GM12878 (cell line): ENCODE data around the gene DTNBP1.

Experiments used
- ATF7 ChIP-seq: fragments of 450-650 bp; IDR thresholded peaks from 2 replicates; pipeline ENCODE4 v1.6.1; 2016; ENCODE audit warnings: low read depth, mild to moderate bottlenecking
- CTCF ChIP-seq, 3 experiments: IDR thresholded peaks in 2 of 3; conservative IDR thresholded peaks in 1 of 3; 2 replicates each; pipeline ENCODE4 v1.5.1; 2011; ENCODE audit warnings: low read depth in 3 of 3, low read length in 3 of 3, mild to moderate bottlenecking in 3 of 3, control low read depth in 2 of 3, moderate library complexity in 2 of 3, inconsistent platforms in 1 of 3, mixed read lengths in 1 of 3; ENCODE audit not compliant: control insufficient read depth in 2 of 3, insufficient read depth in 1 of 3; ENCODE audit errors: extremely low read depth in 1 of 3
- ETV6 ChIP-seq, 2 experiments: fragments of 450-650 bp in 1 of 2; IDR thresholded peaks in 1 of 2; conservative IDR thresholded peaks in 1 of 2; 2 replicates each; pipeline ENCODE4 v1.6.1; 2014; ENCODE audit warnings: antibody characterized with exemption in 1 of 2, borderline replicate concordance in 1 of 2, low read depth in 1 of 2, mild to moderate bottlenecking in 1 of 2, moderate library complexity in 1 of 2
- RUNX3 ChIP-seq: IDR thresholded peaks from 2 replicates; pipeline ENCODE4 v1.6.1; 2012; ENCODE audit warnings: low read length, inconsistent platforms
- SIN3A ChIP-seq: IDR thresholded peaks from 2 replicates; pipeline ENCODE4 v1.6.1; 2012; ENCODE audit warnings: low read depth, low read length, improper control_type of control experiment
- TAF1 ChIP-seq: IDR thresholded peaks from 2 replicates; pipeline ENCODE4 v1.6.1; 2011; ENCODE audit warnings: mild to moderate bottlenecking, low read depth, low read length, borderline replicate concordance

DNA sequence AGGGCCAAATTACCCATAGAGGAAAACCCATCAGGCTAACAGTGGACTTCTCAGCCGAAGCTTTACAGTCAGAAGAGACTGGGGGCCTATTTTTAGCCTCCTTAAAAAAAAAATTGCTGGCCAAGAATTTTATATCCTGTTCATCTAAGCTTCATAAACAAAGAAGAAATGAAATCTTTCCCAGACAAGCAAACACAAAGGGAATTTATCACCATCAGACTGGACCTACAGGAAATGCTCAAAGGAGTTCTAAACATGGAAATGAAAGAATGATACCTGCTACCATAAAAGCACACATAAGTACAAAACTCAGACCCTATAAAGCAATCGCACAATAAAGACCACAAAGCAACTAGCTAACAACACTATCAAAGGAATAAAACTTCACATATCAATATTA, 19.3 kb downstream of the DTNBP1 start:
- TF ChIP-seq RUNX3 (no peak), CTCF (IDR thresholded peaks at IDR 0.05 in 2 of 3, conservative IDR thresholded peaks at IDR 0.05 in 1 of 3; ENCODE audit: control insufficient read depth in 2 of 3, extremely low read depth in 1 of 3, insufficient read depth in 1 of 3, low read depth in 3 of 3, low read length in 3 of 3) (no peak), TAF1 (no peak), ATF7 (no peak), SIN3A (no peak), ETV6 (conservative IDR thresholded peaks at IDR 0.05 in 1 of 2, IDR thresholded peaks at IDR 0.05 in 1 of 2; ENCODE audit: borderline replicate concordance in 1 of 2, low read depth in 1 of 2) (no peak)
